A549 treated with CORT108297 at 1 μM for 4 hours (cell line): ENCODE measurements around the gene TMEM233. TPM values are rescaled to one million over a fixed set of nuclear protein-coding genes. Genes with fewer than 3 reads are reported as not detected.

Source experiments
- total RNA-seq: library from RNA; stranded (reverse); fragments of 200-300 nt; extraction: Qiagen RNA extraction; gene quantifications from 5 replicates; pipeline ENCODE4 v1.2.3, GENCODE V29; 2022

The TMEM233 gene
- total RNA-seq, result 0.03 to 0.09 TPM (median 0.05 TPM) in 5 replicates

DNA sequence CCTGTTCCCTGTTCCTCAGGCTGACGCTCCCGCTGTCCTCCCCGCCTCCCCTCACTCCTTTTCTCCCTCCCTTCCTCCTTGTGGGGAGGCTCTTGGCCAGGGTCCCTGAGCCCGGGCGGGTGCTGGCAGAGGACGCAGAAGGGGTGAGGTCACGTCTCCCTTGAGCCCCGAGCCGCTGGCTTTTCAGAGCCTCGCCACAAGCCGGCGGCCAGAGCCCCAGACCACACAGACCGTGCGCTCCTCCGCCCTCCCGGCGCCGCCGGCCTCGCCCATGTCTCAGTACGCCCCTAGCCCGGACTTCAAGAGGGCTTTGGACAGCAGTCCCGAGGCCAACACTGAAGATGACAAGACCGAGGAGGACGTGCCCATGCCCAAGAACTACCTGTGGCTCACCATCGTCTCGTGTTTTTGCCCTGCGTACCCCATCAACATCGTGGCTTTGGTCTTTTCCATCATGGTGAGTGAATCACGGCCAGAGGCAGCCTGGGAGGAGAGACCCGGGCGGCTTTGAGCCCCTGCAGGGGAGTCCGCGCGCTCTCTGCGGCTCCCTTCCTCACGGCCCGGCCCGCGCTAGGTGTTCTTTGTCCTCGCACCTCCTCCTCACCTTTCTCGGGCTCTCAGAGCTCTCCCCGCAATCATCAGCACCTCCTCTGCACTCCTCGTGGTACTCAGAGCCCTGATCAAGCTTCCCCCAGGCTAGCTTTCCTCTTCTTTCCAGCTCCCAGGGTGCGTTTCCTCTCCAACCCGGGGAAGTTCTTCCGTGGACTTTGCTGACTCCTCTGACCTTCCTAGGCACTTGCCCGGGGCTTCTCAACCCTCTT is at the start of gene TMEM233:
TSS of gene TMEM233 (plus strand) at position 197 of the 821 bp plus-strand sequence. CDS start at position 272, 75 bp downstream.

DNA sequence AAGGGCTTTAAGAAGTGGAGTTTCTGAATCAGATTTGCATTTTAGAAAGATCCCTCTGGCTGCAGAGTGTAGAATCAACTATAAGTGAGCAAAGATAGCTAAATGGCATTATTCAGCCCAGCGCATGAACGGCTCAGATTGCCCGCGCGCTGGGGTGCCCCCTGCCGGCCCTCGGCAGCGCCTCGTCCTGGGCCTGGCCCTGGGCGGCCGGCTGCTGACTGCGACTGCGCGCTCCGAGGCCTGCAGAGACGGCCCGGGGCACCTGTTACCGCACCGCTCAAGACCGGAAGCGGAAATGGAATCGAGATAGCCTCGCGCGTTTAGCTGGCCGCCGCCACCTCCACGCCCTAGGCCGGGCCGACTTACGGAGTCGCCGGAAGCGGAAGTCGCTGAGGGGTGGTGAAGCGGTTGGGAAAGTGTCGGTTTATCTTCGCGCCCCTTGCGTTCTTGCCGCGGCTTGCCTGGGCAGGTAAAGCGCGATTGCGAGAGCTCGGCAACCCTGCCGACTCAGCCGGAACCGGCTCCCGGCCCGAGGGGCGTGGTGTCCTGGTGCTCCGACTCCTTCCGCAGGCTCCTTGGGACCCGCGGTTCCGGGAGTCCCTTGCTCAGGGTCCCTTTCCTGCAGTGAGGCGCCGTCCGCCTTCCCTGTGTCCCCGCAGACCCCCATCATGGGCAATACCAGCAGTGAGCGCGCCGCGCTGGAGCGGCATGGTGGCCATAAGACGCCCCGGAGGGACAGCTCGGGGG is 74.2 kb downstream of the TMEM233 start, which contains the start of gene PRKAB1:
TSS of gene PRKAB1 (plus strand) at position 557 of the 747 bp plus-strand sequence. CDS start at position 669, 112 bp downstream.

Other genes with a start within 250 kb of the TMEM233 start
- 31.9 to 35.6 TPM (median 34.2 TPM) in 5 replicates for gene PRKAB1, start 74.4 kb downstream of the TMEM233 start, total RNA-seq